Pancreas (tissue), 10 donors: ENCODE measurements around the gene ACER2. TPM values are rescaled to one million over a fixed set of nuclear protein-coding genes. Genes with fewer than 3 reads are reported as not detected.

ENCODE experiments used
- ATAC-seq, 4 donors: fragments of 200-7000 bp; cut with Tn5 transposase; one replicate each; pipeline versions ENCODE4 v1.8.0 to v1.9.1; 2020; ENCODE audit warnings: mild to moderate bottlenecking in 4 of 4, moderate library complexity in 4 of 4
- DNase-seq, 6 donors: peaks; one replicate each; pipeline ENCODE4 v3.0.0-alpha.2; 2020
- FAIRE-seq: peaks from 2 replicates; lab custom pipeline; 2012; peaks lifted over from hg19 to GRCh38; lab: Jason Lieb, UNC
- H3K27ac ChIP-seq, 4 donors: fragments of 200-600 bp; sonication (generic); 1 replicate in 3 of 4; 2 replicates in 1 of 4; pipeline versions ENCODE4 v1.5.0 to v1.8.0; 2020
- H3K27me3 ChIP-seq, 4 donors: fragments of 200-600 bp; one replicate each; pipeline ENCODE4 v1.8.0; 2021
- H3K36me3 ChIP-seq, 3 donors: fragments of 200-600 bp; sonication (generic) in 1 of 3; one replicate each; pipeline versions ENCODE4 v1.5.0 to v1.8.0; 2020 to 2021
- H3K4me1 ChIP-seq, 3 donors: fragments of 200-600 bp; one replicate each; pipeline ENCODE4 v1.8.0; 2021
- H3K4me3 ChIP-seq, 4 donors: fragments of 200-600 bp; sonication (generic) in 2 of 4; one replicate each; pipeline versions ENCODE4 v1.5.0 to v1.8.0; 2020 to 2021
- H3K9me3 ChIP-seq, 4 donors: fragments of 200-600 bp; one replicate each; pipeline ENCODE4 v1.8.0; 2021
- WGBS, 2 donors: extraction: QIAGEN DNeasy Blood & Tissue Kit; methylation state at CpG; one replicate each; pipeline ENCODE4 v1.1.7; 2013; 5-methylcytosine and 5-hydroxymethylcytosine counted together
- intact Hi-C, 3 donors: fragments of 100-400 bp; cut with DNase I; formaldehyde crosslinking; loops; one replicate each; pipeline versions ENCODE4 v1.11.1 to v1.14.2; 2022
- polyA plus RNA-seq, 2 donors: library from polyadenylated mRNA; stranded (reverse); fragments of 200-250 nt; gene quantifications; one replicate each; pipeline ENCODE4 v1.2.3, GENCODE V29; 2013
- total RNA-seq, 6 donors: library from RNA; stranded (reverse); fragmentation: NEBNext Ultra II Directional in 4 of 6; extraction: Animal tissue kit (Norgen Biotek cat#: 25700) in 4 of 6; gene quantifications; one replicate each; pipeline versions ENCODE4 v1.2.1 to v1.2.4, GENCODE V29; 2021 to 2023
- TF ChIP-seq, protein P1 (sequence below), 4 donors: fragments of 200-600 bp; sonication (generic) in 3 of 4; IDR thresholded peaks; one replicate each; pipeline versions ENCODE4 v1.5.0 to v1.8.0; 2021; ENCODE audit warnings: antibody characterized with exemption in 4 of 4
- donor health status: healthy with polysubstance abuse.
- donor health status: DM: no; HTN: no; CAD: no; lungs with moderate emphysema.
- donor health status: DM: no; HTN: no; CAD: no.
- donor health status: control.
- donor health status: control.
- donor health status: Bipolar disorder and iron deficiency.
- donor health status: DM: yes; HTN: yes; CAD: no.
- donor health status: DM: no; HTN: no; CAD: no.
- donor health status: DM: no; HTN: no; CAD: no.
- donor health status: DM: yes; HTN: yes; CAD: no.

The ACER2 gene
- total and polyA plus RNA-seq, 8 donors, result 0.84 to 8.8 (median 4.9) TPM

DNA sequence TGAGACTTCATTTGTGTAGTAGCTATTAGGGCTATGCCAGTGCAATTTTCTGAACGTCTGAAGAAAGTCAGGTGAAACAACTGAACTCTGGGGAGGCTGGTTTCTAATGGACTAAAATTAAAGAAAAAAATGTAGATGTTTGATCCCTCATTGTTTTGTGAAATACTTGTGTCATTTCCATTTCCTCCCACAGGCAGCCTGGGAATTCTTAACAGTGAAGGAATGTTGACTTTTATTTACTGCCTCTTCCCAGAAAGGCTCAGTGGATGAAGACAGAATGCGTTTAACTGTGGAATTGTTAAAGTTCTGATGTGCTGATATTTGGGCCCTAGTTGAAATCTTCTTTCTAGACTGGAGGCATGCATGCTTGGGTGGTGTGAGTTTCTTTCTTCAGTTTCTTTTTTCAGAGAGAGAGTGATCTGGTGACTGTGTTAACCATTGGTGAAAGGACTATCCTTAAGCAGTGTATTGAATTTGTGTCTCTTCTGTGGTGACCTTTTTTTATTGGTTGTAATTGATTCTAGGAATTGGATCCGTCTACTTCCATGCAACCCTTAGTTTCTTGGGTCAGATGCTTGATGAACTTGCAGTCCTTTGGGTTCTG lies 15.5 kb downstream of the ACER2 start:
- no peak for ATAC-seq
- Histone ChIP-seq H3K36me3 (peaks cover 0 to 4% (median 0%) of the 10 kb centered on the region in 3 donors), H3K27ac (no peak overlapping the region), H3K4me1 (no peaks in the 10 kb centered on the region), H3K9me3 (no peaks in the 10 kb centered on the region), H3K4me3 (no peak overlapping the region), H3K27me3 (no peaks in the 10 kb centered on the region)
- 56 to 63% methylated on average over 3 of the region's 3 CpGs for WGBS, 2 donors
- intact Hi-C loops, result no loop called here
- TF ChIP-seq, protein P1, sequence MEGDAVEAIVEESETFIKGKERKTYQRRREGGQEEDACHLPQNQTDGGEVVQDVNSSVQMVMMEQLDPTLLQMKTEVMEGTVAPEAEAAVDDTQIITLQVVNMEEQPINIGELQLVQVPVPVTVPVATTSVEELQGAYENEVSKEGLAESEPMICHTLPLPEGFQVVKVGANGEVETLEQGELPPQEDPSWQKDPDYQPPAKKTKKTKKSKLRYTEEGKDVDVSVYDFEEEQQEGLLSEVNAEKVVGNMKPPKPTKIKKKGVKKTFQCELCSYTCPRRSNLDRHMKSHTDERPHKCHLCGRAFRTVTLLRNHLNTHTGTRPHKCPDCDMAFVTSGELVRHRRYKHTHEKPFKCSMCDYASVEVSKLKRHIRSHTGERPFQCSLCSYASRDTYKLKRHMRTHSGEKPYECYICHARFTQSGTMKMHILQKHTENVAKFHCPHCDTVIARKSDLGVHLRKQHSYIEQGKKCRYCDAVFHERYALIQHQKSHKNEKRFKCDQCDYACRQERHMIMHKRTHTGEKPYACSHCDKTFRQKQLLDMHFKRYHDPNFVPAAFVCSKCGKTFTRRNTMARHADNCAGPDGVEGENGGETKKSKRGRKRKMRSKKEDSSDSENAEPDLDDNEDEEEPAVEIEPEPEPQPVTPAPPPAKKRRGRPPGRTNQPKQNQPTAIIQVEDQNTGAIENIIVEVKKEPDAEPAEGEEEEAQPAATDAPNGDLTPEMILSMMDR (IDR thresholded peaks at IDR 0.05), result no peak
- no peak for DNase-seq
- no peak for FAIRE-seq

DNA sequence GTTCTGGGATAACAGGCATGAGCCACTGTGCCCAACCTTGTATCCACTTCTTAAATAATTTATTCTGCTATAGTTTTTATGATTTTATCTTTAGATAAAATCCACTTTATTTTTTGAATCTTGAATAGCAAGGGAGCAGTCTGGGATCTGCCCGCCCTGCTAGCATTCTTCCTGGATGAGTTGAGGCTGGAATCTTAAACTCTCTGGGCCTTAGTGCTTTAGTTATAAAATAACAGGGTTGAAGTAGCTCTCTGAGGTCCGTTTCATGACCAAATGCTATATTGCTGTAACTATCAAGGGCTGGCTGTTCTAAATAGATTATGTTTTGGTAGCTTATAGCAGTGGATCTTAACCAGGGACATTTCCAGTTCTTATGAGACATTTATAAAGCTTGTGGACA lies 20.8 kb downstream of the ACER2 start:
- H3K27me3 ChIP-seq, result no peaks in the 10 kb centered on the region
- H3K4me3 ChIP-seq, result no peak overlapping the region
- H3K36me3 ChIP-seq, result peaks cover 0 to 4% (median 0%) of the 10 kb centered on the region in 3 donors
- ATAC-seq, result no peak
- H3K27ac ChIP-seq, result no peak overlapping the region
- H3K9me3 ChIP-seq, result no peaks in the 10 kb centered on the region
- DNase-seq, result no peak
- TF ChIP-seq, protein P1 (IDR thresholded peaks at IDR 0.05), result no peak
- intact Hi-C loops, result no loop called here
- FAIRE-seq, result no peak
- H3K4me1 ChIP-seq, result no peaks in the 10 kb centered on the region
- WGBS, 2 donors, result 76 to 81% methylated on average over 2 of the region's 2 CpGs

DNA sequence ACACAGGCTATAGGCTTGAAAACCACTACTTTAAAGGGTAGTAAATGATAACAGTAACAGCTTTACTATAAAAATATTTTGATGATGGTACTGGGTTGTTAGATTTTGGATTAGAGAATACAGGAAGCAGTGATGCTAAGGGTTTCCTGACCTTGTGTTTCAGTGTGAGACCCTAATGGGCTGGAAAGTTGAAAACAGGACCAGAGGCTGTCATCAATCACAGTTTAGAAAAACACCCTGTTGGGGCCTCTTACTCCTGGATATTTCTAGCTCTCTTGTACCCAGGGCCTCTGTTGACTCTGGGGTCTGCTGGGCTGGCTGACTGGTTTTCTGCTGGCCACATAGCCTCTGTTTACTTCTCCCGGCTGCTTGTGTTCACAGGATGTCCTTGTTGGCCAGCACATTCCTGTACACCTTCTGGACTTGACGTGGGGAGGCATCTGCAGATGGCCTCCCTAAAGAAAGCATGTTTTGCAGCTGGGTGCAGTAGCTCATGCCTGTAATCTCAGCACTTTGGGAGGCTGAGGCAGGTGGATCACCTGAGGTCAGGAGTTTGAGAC lies 21.5 kb downstream of the ACER2 start:
- 64% methylated on average over 2 of the region's 2 CpGs for WGBS, 2 donors
- H3K9me3 ChIP-seq, result no peaks in the 10 kb centered on the region
- H3K36me3 ChIP-seq, result peaks cover 0 to 7% (median 0%) of the 10 kb centered on the region in 3 donors
- FAIRE-seq, result no peak
- intact Hi-C loops, result no loop called here
- no peak overlapping the region for H3K4me3 ChIP-seq
- no peaks in the 10 kb centered on the region for H3K27me3 ChIP-seq
- no peak for ATAC-seq
- H3K27ac ChIP-seq, result no peak overlapping the region
- TF ChIP-seq, protein P1 (IDR thresholded peaks at IDR 0.05), result no peak
- no peak for DNase-seq
- no peaks in the 10 kb centered on the region for H3K4me1 ChIP-seq

DNA sequence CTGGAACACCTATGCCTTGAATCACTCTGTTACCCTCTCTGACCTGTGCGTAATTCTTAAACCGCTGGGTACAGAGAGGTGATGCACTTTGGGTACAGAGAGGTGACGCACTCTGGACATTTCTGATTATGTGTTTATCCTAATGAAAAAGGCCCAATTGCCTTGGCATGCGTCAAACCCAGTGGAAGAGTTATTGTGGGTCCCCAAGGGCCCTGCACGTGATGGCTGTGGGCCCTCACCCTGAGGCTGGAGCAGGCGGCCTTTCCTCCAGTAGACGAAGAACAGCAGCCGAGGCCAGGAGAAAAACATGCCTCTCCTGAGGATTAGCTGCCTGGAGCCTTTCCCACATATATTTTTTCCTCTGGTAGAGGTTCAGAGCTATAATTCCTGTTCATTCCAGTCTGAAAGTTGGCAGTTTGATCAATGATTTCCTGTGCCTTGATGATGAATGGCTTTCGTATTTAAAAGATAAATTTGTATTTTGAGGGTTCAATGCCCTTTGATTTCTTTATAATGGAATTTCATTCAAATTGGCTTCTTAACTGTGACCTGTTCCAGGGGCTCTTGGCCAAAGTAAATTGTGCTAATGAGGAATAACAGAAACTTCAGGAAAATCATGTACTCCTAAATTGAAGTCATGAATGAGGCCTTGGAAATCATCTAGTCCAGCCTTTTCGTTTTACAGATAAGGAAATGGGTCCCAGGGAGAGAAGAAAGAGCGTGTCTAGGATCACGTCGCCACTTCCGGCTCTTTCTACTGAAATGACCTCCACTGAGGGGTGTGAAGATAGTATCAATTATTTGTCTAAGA lies 22.8 kb downstream of the ACER2 start:
- TF ChIP-seq, protein P1 (IDR thresholded peaks at IDR 0.05), result no peak
- H3K9me3 ChIP-seq, result no peaks in the 10 kb centered on the region
- no peak overlapping the region for H3K4me3 ChIP-seq
- ATAC-seq, result peak; percentile 48 to 77 (median 70)
- no peak for FAIRE-seq
- peak in 1 of 6 donors; percentile 21 for DNase-seq
- H3K36me3 ChIP-seq, result peaks cover 0 to 10% (median 0%) of the 10 kb centered on the region in 3 donors
- H3K27me3 ChIP-seq, result no peaks in the 10 kb centered on the region
- WGBS, 2 donors, result 59 to 61% methylated on average over 14 of the region's 14 CpGs
- peak overlapping the region in 1 of 4 donors; percentile 41 for H3K27ac ChIP-seq
- intact Hi-C loops, result no loop called here
- H3K4me1 ChIP-seq, result no peaks in the 10 kb centered on the region
